CD4-positive, alpha-beta memory T cell (primary cell): Measurements from ENCODE around the gene MANSC4. TPM values are rescaled to one million over a fixed set of nuclear protein-coding genes. Genes with fewer than 3 reads are reported as not detected.

Source experiments
- CTCF ChIA-PET: fragments of 350-600 bp; sonication (Branson Sonifier 250); formaldehyde crosslinking; loops from one replicate; lab custom pipeline; 2021; ENCODE audit warnings: inconsistent platforms; ENCODE audit not compliant: partially characterized antibody; lab: Charles Lee
- POLR2A ChIA-PET: fragments of 350-600 bp; sonication (Branson Sonifier 250); formaldehyde crosslinking; loops from one replicate; lab custom pipeline; 2021; ENCODE audit not compliant: partially characterized antibody; lab: Charles Lee
- DNase-seq, 5 donors: peaks; one replicate each; pipeline versions ENCODE4 v3.0.0 to v3.0.0-alpha.2; 2020 to 2022; ENCODE audit warnings: mixed read lengths in 1 of 5
- H3K27ac ChIP-seq: one replicate; pipeline ENCODE4 v1.7.0; 2013; ENCODE audit warnings: low read depth, low read length
- H3K27me3 ChIP-seq: 2 replicates; pipeline ENCODE4 v1.7.0; 2013; ENCODE audit warnings: mild to moderate bottlenecking, low read length, moderate library complexity; ENCODE audit not compliant: insufficient read depth
- H3K36me3 ChIP-seq: 2 replicates; pipeline ENCODE4 v1.7.0; 2013; ENCODE audit warnings: mild to moderate bottlenecking, low read length, moderate library complexity; ENCODE audit not compliant: insufficient read depth
- H3K4me1 ChIP-seq: 2 replicates; pipeline ENCODE4 v1.7.0; 2013; ENCODE audit warnings: mild to moderate bottlenecking, low read length, moderate library complexity; ENCODE audit not compliant: insufficient read depth
- H3K4me3 ChIP-seq, 2 donors: one replicate each; pipeline ENCODE4 v1.7.0; 2013; ENCODE audit warnings: low read length in 2 of 2, mild to moderate bottlenecking in 1 of 2
- H3K9me3 ChIP-seq, 2 donors: one replicate each; pipeline ENCODE4 v1.7.0; 2013; ENCODE audit warnings: low read length in 2 of 2, control low read depth in 1 of 2; ENCODE audit not compliant: control insufficient read depth in 1 of 2
- H3K27ac Mint-ChIP-seq, 7 donors: one replicate each; pipeline ENCODE4 v1.8.0; 2020 to 2021; ENCODE audit warnings: mixed read lengths in 7 of 7, mild to moderate bottlenecking in 6 of 7, inconsistent platforms in 3 of 7, moderate library complexity in 3 of 7
- H3K27me3 Mint-ChIP-seq, 2 donors: one replicate each; pipeline ENCODE4 v1.8.0; 2020 to 2021; ENCODE audit warnings: mixed read lengths in 2 of 2
- H3K36me3 Mint-ChIP-seq, 2 donors: one replicate each; pipeline ENCODE4 v1.8.0; 2020 to 2021; ENCODE audit warnings: mixed read lengths in 2 of 2, inconsistent platforms in 1 of 2, mild to moderate bottlenecking in 1 of 2
- H3K4me1 Mint-ChIP-seq, 4 donors: one replicate each; pipeline ENCODE4 v1.8.0; 2020 to 2021; ENCODE audit warnings: mixed read lengths in 4 of 4, mild to moderate bottlenecking in 1 of 4
- H3K4me3 Mint-ChIP-seq, 8 donors: one replicate each; pipeline ENCODE4 v1.8.0; 2020 to 2021; ENCODE audit warnings: mixed read lengths in 8 of 8, mild to moderate bottlenecking in 7 of 8, moderate library complexity in 6 of 8, inconsistent platforms in 3 of 8
- H3K9me3 Mint-ChIP-seq, 8 donors: one replicate each; pipeline ENCODE4 v1.8.0; 2020 to 2021; ENCODE audit warnings: mixed read lengths in 8 of 8, mild to moderate bottlenecking in 5 of 8, inconsistent platforms in 3 of 8, moderate library complexity in 1 of 8
- intact Hi-C: fragments of 100-400 bp; cut with micrococcal nuclease; formaldehyde crosslinking; loops from one replicate; pipeline ENCODE4 v1.15.1; 2023
- polyA plus RNA-seq, 2 donors: library from polyadenylated mRNA; unstranded; fragments of 300-500 nt; fragmentation: Illumina TruSeq; gene quantifications; one replicate each; pipeline ENCODE4 v1.2.3, GENCODE V29; 2021
- total RNA-seq, 2 experiments: library from RNA; stranded (reverse); gene quantifications; one replicate each; pipeline ENCODE4 v1.2.3, GENCODE V29; 2021

MANSC4 gene
- total and polyA plus RNA-seq, 4 experiments from 2014 or later: 0.32 TPM; not detected in 3

DNA sequence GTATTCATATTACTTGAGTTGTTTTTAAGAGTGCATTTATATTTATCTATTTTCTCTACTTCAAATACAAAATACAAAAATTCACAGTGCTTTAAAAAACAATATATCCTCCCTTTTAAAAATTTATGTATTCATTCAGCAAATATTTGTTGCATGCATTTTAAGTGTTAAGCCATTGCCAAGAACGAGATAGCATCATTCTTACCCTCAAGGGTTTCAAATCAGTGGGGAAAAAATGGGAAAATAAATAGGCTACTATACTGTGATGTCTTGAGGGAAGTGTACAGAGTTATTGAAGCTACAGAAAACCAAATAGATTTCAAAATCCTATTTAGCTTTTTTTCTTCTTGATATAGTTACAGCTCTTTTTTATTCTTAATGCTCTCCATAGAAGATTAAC is 46.2 kb downstream of the MANSC4 start:
- Histone ChIP-seq H3K4me3 (no peak overlapping the region), H3K27me3 (no peaks in the 10 kb centered on the region), H3K9me3 (no peaks in the 10 kb centered on the region), H3K36me3 (peaks cover 6% of the 10 kb centered on the region), H3K27ac (no peak overlapping the region), H3K4me1 (no peaks in the 10 kb centered on the region)
- no peak overlapping the region for H3K27ac Mint-ChIP-seq
- H3K9me3 Mint-ChIP-seq: no peaks in the 10 kb centered on the region
- ChIA-PET POLR2A (no interaction called here), CTCF (interaction anchor here (0.7 to 6.4 kb wide), 13 partner anchors 8 to 219 kb away, joined by 3 to 63 read pairs (median 3); partner anchors contain the start of genes KLHL42 and MANSC4)
- no peak overlapping the region for H3K4me3 Mint-ChIP-seq
- H3K36me3 Mint-ChIP-seq: peaks cover 35 to 62% of the 10 kb centered on the region in 2 donors
- no peak for DNase-seq
- intact Hi-C loops: loop anchor here (1.0 to 5.0 kb wide), 3 partner anchors 88 to 1139 kb away; no protein-coding TSS in a partner anchor
- H3K4me1 Mint-ChIP-seq: peaks cover 0 to 7% (median 0%) of the 10 kb centered on the region in 4 donors
- H3K27me3 Mint-ChIP-seq: no peaks in the 10 kb centered on the region

DNA sequence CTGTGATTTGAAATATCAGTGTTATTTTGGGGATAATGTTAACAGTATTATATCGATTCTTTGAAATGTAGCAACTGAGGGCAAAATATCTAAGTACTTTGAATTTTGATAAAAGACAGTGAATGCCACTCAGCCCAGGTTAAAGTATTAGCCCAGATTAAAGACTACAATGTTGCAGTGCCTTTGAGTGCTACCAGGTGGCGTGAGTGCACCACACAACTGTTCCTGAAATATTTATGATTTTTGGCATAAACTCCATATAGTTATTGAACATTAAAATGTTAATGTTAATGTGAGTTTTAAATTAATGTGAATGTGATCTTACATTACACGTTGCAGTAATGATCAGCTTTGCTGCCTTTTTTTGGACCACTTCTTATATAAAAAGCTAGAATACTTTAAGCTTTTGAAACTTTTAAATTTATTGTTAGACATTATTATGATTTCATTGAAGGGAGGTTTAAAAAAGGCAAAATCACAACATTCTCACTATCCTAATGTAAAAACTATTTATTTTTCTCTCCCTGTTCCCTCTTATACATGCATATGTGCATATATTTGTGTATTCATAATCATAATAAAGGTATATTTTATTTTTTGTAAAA is 46.9 kb downstream of the MANSC4 start:
- Histone ChIP-seq H3K4me3 (no peak overlapping the region), H3K27ac (no peak overlapping the region), H3K4me1 (no peaks in the 10 kb centered on the region), H3K27me3 (no peaks in the 10 kb centered on the region), H3K36me3 (peaks cover 6% of the 10 kb centered on the region), H3K9me3 (no peaks in the 10 kb centered on the region)
- peaks cover 35 to 64% of the 10 kb centered on the region in 2 donors for H3K36me3 Mint-ChIP-seq
- H3K4me3 Mint-ChIP-seq: no peak overlapping the region
- intact Hi-C loops: loop anchor here (1.0 to 5.0 kb wide), 3 partner anchors 88 to 1139 kb away; no protein-coding TSS in a partner anchor
- H3K4me1 Mint-ChIP-seq: peaks cover 0 to 7% (median 0%) of the 10 kb centered on the region in 4 donors
- no peak overlapping the region for H3K27ac Mint-ChIP-seq
- peak in 4 of 5 donors; percentile 24 to 42 (median 34) for DNase-seq
- H3K9me3 Mint-ChIP-seq: no peaks in the 10 kb centered on the region
- POLR2A ChIA-PET: no interaction called here
- CTCF ChIA-PET: interaction anchor here (0.7 to 6.4 kb wide), 11 partner anchors 9 to 214 kb away, joined by 3 to 63 read pairs (median 3); partner anchors contain the start of genes KLHL42 and MANSC4
- no peaks in the 10 kb centered on the region for H3K27me3 Mint-ChIP-seq

DNA sequence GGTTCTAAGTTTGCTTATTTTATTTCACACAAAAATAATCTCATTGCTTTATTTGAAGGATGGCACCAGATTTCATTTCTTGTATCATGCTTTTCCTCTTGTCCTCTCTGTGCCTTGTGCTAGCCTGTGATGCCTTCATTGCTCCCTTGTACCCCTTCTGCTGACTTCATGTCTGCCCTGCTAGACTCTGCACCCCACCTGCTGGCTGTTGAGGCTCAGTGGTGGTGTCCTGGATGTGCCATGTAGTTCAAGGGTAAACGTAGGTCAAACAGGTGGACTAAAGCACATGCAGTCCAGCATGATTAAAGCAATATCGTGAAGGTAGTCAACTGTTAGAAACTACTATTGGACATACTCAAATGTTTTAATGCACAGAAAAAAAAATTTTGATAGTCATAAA is 47.8 kb downstream of the MANSC4 start:
- POLR2A ChIA-PET: no interaction called here
- no peaks in the 10 kb centered on the region for H3K9me3 ChIP-seq
- Mint-ChIP-seq H3K36me3 (peaks cover 32 to 60% of the 10 kb centered on the region in 2 donors), H3K4me1 (peaks cover 0 to 5% (median 0%) of the 10 kb centered on the region in 4 donors), H3K4me3 (no peak overlapping the region), H3K27me3 (no peaks in the 10 kb centered on the region), H3K9me3 (no peaks in the 10 kb centered on the region), H3K27ac (no peak overlapping the region)
- intact Hi-C loops: loop anchor here (5.0 kb wide), 2 partner anchors 110 to 1140 kb away; no protein-coding TSS in a partner anchor
- CTCF ChIA-PET: interaction anchor here (1.0 to 6.4 kb wide), 4 partner anchors 14 to 208 kb away, joined by 3 to 63 read pairs (median 18); no protein-coding TSS in a partner anchor
- H3K36me3 ChIP-seq: peaks cover 6% of the 10 kb centered on the region
- no peak for DNase-seq
- no peak overlapping the region for H3K27ac ChIP-seq
- H3K4me3 ChIP-seq: no peak overlapping the region
- H3K4me1 ChIP-seq: no peaks in the 10 kb centered on the region
- no peaks in the 10 kb centered on the region for H3K27me3 ChIP-seq

- Histone ChIP-seq H3K9me3 (no peaks in the 10 kb centered on the region), H3K27me3 (no peaks in the 10 kb centered on the region), H3K4me1 (no peaks in the 10 kb centered on the region), H3K27ac (no peak overlapping the region), H3K4me3 (no peak overlapping the region), H3K36me3 (peaks cover 9% of the 10 kb centered on the region)
- Mint-ChIP-seq H3K27me3 (no peaks in the 10 kb centered on the region), H3K36me3 (peaks cover 32 to 57% of the 10 kb centered on the region in 2 donors), H3K27ac (peak overlapping the region in 1 of 7 donors; percentile 62), H3K4me3 (no peak overlapping the region), H3K9me3 (no peaks in the 10 kb centered on the region), H3K4me1 (peaks cover 3 to 6% (median 4%) of the 10 kb centered on the region in 4 donors)
- ChIA-PET POLR2A (no interaction called here), CTCF (no interaction called here)
- intact Hi-C loops: loop anchor here (5.0 kb wide), 2 partner anchors 112 to 1142 kb away; no protein-coding TSS in a partner anchor
- DNase-seq: no peak
Measured at GRCh38 chr12:27730097-27730588, 49.9 kb downstream of the MANSC4 start.

DNA sequence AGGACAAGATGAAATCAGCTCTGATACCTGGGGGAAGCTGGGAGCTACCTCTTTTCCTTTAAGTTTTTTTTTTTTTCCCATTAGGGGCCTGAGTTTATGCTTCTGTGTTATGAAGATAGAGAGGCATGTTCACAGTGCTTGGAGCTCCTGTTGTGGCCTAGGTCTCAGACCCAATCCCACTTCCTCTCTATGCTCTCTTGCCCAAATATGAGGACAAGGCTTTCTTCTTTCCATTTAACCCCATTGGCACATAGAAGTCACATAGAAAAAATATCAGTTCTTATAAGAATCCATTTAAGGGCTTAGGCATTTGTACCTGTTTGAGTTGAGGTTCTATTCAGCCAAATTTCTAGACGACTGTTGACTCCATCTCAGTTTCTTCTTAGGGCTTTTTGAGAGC is 56.8 kb downstream of the MANSC4 start:
- no peak overlapping the region for H3K27ac ChIP-seq
- H3K27me3 ChIP-seq: no peaks in the 10 kb centered on the region
- intact Hi-C loops: no loop called here
- no peaks in the 10 kb centered on the region for H3K9me3 ChIP-seq
- Mint-ChIP-seq H3K27me3 (no peaks in the 10 kb centered on the region), H3K27ac (peak overlapping the region in 1 of 7 donors; percentile 66), H3K4me3 (no peak overlapping the region), H3K36me3 (peaks cover 21 to 55% of the 10 kb centered on the region in 2 donors), H3K9me3 (no peaks in the 10 kb centered on the region), H3K4me1 (peaks cover 3 to 9% (median 4%) of the 10 kb centered on the region in 4 donors)
- H3K36me3 ChIP-seq: peaks cover 15% of the 10 kb centered on the region
- H3K4me3 ChIP-seq: no peak overlapping the region
- ChIA-PET CTCF (interaction anchor here (1.0 to 1.2 kb wide), 3 partner anchors 16 to 216 kb away, joined by 3 to 4 read pairs (median 4); no protein-coding TSS in a partner anchor), POLR2A (no interaction called here)
- H3K4me1 ChIP-seq: no peaks in the 10 kb centered on the region
- DNase-seq: no peak

Other genes with a start within 250 kb of the MANSC4 start
- not detected for gene REP15, start 83.8 kb downstream of the MANSC4 start, total RNA-seq
- under 1 TPM in 1 of 2 donors, not detected in 1; 0.47 TPM for gene REP15, start 83.8 kb downstream of the MANSC4 start, polyA plus RNA-seq
- gene MRPS35, start 69.4 kb downstream of the MANSC4 start, total RNA-seq: 10 to 100 TPM; 20.3 to 21.1 TPM
- gene MRPS35, start 69.4 kb downstream of the MANSC4 start, polyA plus RNA-seq: 10 to 100 TPM; 61.3 to 69.8 TPM
- gene KLHL42, start within 50 bp of the MANSC4 start, total RNA-seq: 10 to 100 TPM; 19.4 to 20.5 TPM
- gene KLHL42, start within 50 bp of the MANSC4 start, polyA plus RNA-seq: 10 to 100 TPM; 10.8 to 12.6 TPM
- gene PTHLH, start 192.5 kb upstream of the MANSC4 start, total RNA-seq: not detected
- not detected for gene PTHLH, start 192.5 kb upstream of the MANSC4 start, polyA plus RNA-seq